ENCODE data around the gene RSRC1. TPM values are rescaled to one million over a fixed set of nuclear protein-coding genes. Genes with fewer than 3 reads are reported as not detected.

RSRC1 gene
- total and polyA plus RNA-seq, 2 of the 8 experiments (the other 6 are each of a cell fraction or from before 2014, with no cell fraction given): 2.0 to 27.9 TPM

- TF ChIP-seq ASH2L (IDR thresholded peaks at IDR 0.05; ENCODE audit: low read length) (no peak), RAD21 (IDR thresholded peaks at IDR 0.05 in 1 of 2, conservative IDR thresholded peaks at IDR 0.05 in 1 of 2; ENCODE audit: low read depth in 2 of 2, low read length in 2 of 2) (no peak), SUZ12 (IDR thresholded peaks at IDR 0.05; ENCODE audit: low read length) (no peak), SIX5 (IDR thresholded peaks at IDR 0.05; ENCODE audit: low read depth, low read length) (no peak), GTF2F1 (IDR thresholded peaks at IDR 0.05; ENCODE audit: borderline replicate concordance, low read depth, low read length) (no peak), SIRT6 (IDR thresholded peaks at IDR 0.05; ENCODE audit: low read length) (no peak), EZH2 (IDR thresholded peaks at IDR 0.05; ENCODE audit: low read depth, low read length, severe bottlenecking) (no peak), KDM4A (IDR thresholded peaks at IDR 0.05; ENCODE audit: low read depth, low read length, severe bottlenecking) (no peak), SRF (IDR thresholded peaks at IDR 0.05; ENCODE audit: low read depth, low read length) (no peak)
Measured at GRCh38 chr3:158483701-158484235, 373.9 kb downstream of the RSRC1 start (continued).

Data from H1 (cell line).